Rectal smooth muscle tissue (tissue), 1 donor: Measurements from ENCODE around the gene EXOG.

Source experiments
- H3K27ac ChIP-seq: one replicate; pipeline ENCODE4 v1.7.0; 2013; ENCODE audit warnings: low read depth, low read length, inconsistent platforms
- H3K27me3 ChIP-seq: one replicate; pipeline ENCODE4 v1.7.0; 2013; ENCODE audit warnings: low read length; ENCODE audit not compliant: control insufficient read depth, insufficient read depth
- H3K36me3 ChIP-seq: one replicate; pipeline ENCODE4 v1.7.0; 2013; ENCODE audit warnings: low read length; ENCODE audit not compliant: control insufficient read depth, insufficient read depth
- H3K4me1 ChIP-seq: one replicate; pipeline ENCODE4 v1.7.0; 2013; ENCODE audit warnings: low read length; ENCODE audit not compliant: control insufficient read depth, insufficient read depth
- H3K4me3 ChIP-seq: one replicate; pipeline ENCODE4 v1.7.0; 2013; ENCODE audit warnings: low read length
- H3K9ac ChIP-seq: one replicate; pipeline ENCODE4 v1.7.0; 2013; ENCODE audit warnings: low read length

EXOG gene, protein sequence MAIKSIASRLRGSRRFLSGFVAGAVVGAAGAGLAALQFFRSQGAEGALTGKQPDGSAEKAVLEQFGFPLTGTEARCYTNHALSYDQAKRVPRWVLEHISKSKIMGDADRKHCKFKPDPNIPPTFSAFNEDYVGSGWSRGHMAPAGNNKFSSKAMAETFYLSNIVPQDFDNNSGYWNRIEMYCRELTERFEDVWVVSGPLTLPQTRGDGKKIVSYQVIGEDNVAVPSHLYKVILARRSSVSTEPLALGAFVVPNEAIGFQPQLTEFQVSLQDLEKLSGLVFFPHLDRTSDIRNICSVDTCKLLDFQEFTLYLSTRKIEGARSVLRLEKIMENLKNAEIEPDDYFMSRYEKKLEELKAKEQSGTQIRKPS

GRCh38 chr3:38496131-38496910, at the start of gene EXOG:
EXOG (plus strand) TSS chr3:38496340; CDS start chr3:38496368, 28 bp downstream.
- peaks cover 2% of the 10 kb centered on the region for H3K4me1 ChIP-seq
- peak within 1 kb of the TSS; percentile 50 for H3K9ac ChIP-seq
- H3K27me3 ChIP-seq: no peaks in the 10 kb centered on the region
- peak within 1 kb of the TSS; percentile 85 for H3K4me3 ChIP-seq
- peaks cover 2% of the 10 kb centered on the region for H3K36me3 ChIP-seq
- H3K27ac ChIP-seq: peak within 1 kb of the TSS; percentile 59

DNA sequence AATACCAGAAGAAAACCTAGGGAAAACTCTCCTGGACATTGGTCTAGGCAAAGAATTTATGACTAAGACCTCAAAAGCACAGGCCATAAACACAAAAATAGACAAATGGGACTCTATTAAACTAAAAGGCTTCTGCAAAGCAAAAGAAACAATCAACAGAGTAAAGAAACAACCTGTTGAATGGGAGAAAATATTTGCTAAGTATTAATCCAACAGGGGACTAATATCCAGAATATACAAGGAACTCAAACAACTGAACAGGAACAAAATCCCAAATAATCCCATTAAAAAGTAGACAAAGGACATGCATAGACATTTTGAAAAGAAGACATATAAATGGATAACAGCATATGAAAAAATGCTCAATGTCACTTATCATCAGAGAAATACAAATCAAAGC, 49.3 kb upstream of the EXOG start:
- Histone ChIP-seq H3K27ac (no peak overlapping the region), H3K4me1 (no peaks in the 10 kb centered on the region), H3K9ac (no peak overlapping the region), H3K27me3 (no peaks in the 10 kb centered on the region), H3K4me3 (no peak overlapping the region), H3K36me3 (no peaks in the 10 kb centered on the region)

DNA sequence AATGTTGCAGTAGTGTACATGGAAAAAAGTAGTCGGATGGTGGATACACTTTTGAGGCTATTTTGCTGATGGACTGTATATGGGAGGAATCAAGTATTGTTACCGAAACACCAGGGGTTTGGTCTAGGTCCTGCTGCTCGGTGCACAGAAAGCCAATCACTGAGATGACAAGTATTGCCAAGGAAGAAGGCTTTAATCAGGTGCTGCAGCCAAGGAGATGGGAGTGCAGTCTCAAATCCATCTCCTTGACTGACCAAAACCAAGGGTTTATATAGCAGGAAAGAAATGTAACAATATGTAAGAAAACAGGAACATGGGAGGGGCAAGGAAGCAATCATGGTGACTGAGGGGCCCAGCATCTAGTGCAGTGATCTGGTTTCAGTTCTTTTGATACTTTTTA, 45.3 kb upstream of the EXOG start:
- H3K9ac ChIP-seq: no peak overlapping the region
- H3K36me3 ChIP-seq: no peaks in the 10 kb centered on the region
- H3K4me1 ChIP-seq: peaks cover 5% of the 10 kb centered on the region
- no peak overlapping the region for H3K27ac ChIP-seq
- no peaks in the 10 kb centered on the region for H3K27me3 ChIP-seq
- H3K4me3 ChIP-seq: no peak overlapping the region

- H3K4me1 ChIP-seq: peaks cover 8% of the 10 kb centered on the region
Observed at GRCh38 chr3:38453075-38453912, 42.8 kb upstream of the EXOG start, which contains the start of gene ACVR2B. ACVR2B (plus strand) TSS chr3:38453890; CDS start chr3:38454323, 433 bp downstream.

GRCh38 chr3:38453913-38454177, 42.3 kb upstream of the EXOG start:
- Histone ChIP-seq H3K27ac (peak overlapping the region; percentile 63), H3K4me3 (peak overlapping the region; percentile 93), H3K9ac (peak overlapping the region; percentile 45), H3K36me3 (no peaks in the 10 kb centered on the region), H3K27me3 (no peaks in the 10 kb centered on the region), H3K4me1 (peaks cover 8% of the 10 kb centered on the region)

More at GRCh38 chr3:38453075-38453912, 42.8 kb upstream of the EXOG start, which contains the start of gene ACVR2B:
- Histone ChIP-seq H3K9ac (peak within 1 kb of the TSS; percentile 45), H3K36me3 (no peaks in the 10 kb centered on the region), H3K4me3 (peak within 1 kb of the TSS; percentile 93), H3K27me3 (no peaks in the 10 kb centered on the region), H3K27ac (peak within 1 kb of the TSS; percentile 66)

- Histone ChIP-seq H3K27me3 (no peaks in the 10 kb centered on the region), H3K36me3 (no peaks in the 10 kb centered on the region), H3K9ac (peak overlapping the region; percentile 45), H3K4me1 (peaks cover 12% of the 10 kb centered on the region), H3K4me3 (peak overlapping the region; percentile 93), H3K27ac (peak overlapping the region; percentile 66)
Observed at GRCh38 chr3:38454178-38454883, 41.8 kb upstream of the EXOG start.

- peaks cover 18% of the 10 kb centered on the region for H3K4me1 ChIP-seq
- no peaks in the 10 kb centered on the region for H3K36me3 ChIP-seq
- H3K27me3 ChIP-seq: no peaks in the 10 kb centered on the region
- H3K4me3 ChIP-seq: peak overlapping the region; percentile 93
- peak overlapping the region; percentile 45 for H3K9ac ChIP-seq
- H3K27ac ChIP-seq: peak overlapping the region; percentile 66
Observed at GRCh38 chr3:38454884-38455638, 41.1 kb upstream of the EXOG start.

GRCh38 chr3:38455639-38456430, 40.3 kb upstream of the EXOG start:
- H3K4me1 ChIP-seq: peaks cover 25% of the 10 kb centered on the region
- H3K36me3 ChIP-seq: no peaks in the 10 kb centered on the region
- no peaks in the 10 kb centered on the region for H3K27me3 ChIP-seq

GRCh38 chr3:38457111-38458003, 38.8 kb upstream of the EXOG start:
- Histone ChIP-seq H3K36me3 (no peaks in the 10 kb centered on the region), H3K4me1 (peaks cover 25% of the 10 kb centered on the region), H3K9ac (no peak overlapping the region), H3K27me3 (no peaks in the 10 kb centered on the region), H3K27ac (no peak overlapping the region), H3K4me3 (no peak overlapping the region)

More at GRCh38 chr3:38455639-38456430, 40.3 kb upstream of the EXOG start:
- peak overlapping the region; percentile 66 for H3K27ac ChIP-seq
- peak overlapping the region; percentile 93 for H3K4me3 ChIP-seq
- H3K9ac ChIP-seq: peak overlapping the region; percentile 19

- Histone ChIP-seq H3K9ac (no peak overlapping the region), H3K27me3 (no peaks in the 10 kb centered on the region), H3K4me1 (peaks cover 21% of the 10 kb centered on the region), H3K4me3 (no peak overlapping the region), H3K27ac (no peak overlapping the region), H3K36me3 (no peaks in the 10 kb centered on the region)
Observed at GRCh38 chr3:38458796-38459498, 37.2 kb upstream of the EXOG start.
